Activated CD8-positive, alpha-beta memory T cell treated with anti-CD3 and anti-CD28 coated beads, Interleukin-2, amount 50 U/mL, for 4 hours (primary cell): ENCODE measurements around the gene SCGB1D2.

Source experiments
- DNase-seq: peaks from one replicate; pipeline ENCODE4 v3.0.0-alpha.2; 2020

SCGB1D2 gene

DNA sequence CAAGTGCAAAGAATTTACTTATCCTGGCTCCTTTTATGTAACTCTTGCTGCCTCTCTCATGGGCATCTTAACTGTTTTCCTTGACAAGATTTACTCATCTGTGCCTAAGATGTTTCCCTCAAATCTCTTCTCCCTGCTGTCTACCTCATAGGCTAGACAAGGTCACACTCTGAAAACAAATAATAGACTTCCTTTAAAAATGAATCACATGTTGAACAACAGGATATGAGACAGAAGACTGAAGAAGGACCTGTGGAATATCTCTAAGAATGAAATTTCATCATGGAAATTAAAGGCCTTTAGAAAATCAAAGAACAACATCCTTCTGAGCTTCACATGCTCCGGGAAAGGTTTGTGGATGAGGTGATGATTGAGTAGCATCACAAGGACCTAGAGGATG lies 22.0 kb downstream of the SCGB1D2 start:
- no peak for DNase-seq

DNA sequence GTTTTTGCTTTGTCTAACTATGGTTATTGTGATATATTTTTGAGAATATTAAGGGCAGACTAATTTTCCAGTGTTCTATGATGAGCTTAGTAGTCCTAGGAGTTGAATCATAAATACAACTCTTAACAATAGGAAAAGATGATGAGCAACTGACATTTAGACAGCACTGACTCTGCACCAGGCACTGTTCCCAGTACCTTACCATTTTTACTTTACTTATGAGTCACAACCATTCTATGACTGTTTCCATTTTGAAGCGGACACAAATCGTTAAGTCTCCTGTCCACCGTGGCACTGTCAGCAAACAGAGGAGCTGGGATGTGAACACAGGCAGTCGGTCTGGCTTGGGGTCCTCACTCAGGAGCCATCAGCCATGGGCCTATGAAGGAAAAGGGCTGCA lies 24.5 kb downstream of the SCGB1D2 start:
- no peak for DNase-seq

GRCh38 chr11:62267050-62267449 lies 25.0 kb downstream of the SCGB1D2 start:
- no peak for DNase-seq

DNA sequence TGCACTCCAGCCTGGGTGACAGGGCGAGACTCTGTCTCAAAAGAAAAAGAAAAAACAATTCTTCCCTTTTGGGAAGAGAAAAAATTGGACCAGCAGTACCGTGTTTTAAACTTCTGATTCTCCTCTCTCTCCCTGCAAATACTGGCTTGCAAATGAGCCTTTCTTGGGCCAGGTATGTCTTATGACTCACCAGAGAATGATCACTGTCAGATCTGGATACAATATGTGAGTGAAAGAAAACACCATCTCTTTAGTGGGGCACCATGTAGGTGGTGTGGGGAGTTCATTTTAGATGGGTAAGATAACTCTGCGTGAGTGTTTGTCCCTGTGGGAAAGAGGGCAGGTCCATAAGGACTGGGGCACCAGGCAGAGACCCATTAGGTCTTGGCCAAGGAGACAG lies 25.5 kb downstream of the SCGB1D2 start:
- no peak for DNase-seq

GRCh38 chr11:62269654-62270278 lies 27.7 kb downstream of the SCGB1D2 start, which contains the start of gene SCGB2A2:
Gene SCGB2A2 (plus strand): TSS chr11:62270158. CDS start chr11:62270217, 59 bp downstream.
- no peak for DNase-seq

DNA sequence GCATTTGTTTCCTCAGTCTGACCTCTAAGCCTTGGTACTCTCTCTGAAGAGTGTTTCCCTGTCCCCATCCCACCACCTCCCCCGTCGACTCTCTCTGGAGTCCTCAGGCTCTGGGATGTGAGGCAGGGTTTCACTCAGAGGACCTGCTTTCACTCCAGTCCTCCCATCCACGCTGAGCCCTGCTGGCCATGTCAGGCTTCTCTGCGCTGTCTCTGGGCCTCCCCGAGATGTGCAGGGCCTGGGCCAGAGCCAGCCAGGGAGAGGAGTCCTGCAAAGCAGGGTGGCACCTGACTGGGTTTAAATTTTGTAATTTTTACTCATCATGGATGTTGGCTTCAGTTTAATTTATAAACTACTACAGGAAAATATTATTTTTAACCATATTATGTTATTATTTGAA lies 31.2 kb downstream of the SCGB1D2 start:
- no peak for DNase-seq

DNA sequence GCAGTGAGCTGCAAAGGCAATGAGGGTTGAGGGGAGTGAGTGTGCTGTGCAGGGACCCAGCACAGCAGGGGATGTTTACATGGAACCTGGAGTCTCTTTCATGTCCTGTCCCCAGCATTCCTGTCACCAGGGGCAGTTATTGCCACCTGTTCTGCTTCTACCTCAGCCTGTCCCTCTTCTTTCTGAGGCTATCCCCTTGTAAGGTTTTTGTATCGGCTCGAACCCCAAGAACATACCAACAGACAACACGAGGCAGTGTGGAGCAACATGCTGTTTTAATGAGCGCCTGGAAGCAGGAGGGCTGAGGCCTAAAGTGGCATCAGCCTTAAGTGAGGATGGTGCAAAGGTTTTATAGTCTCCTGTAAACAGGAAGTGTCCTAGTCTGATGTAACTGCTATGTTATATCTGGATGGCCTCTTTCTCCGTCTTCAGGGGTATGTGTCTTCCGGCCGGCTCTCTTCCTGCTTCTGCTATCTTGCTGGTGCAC lies 31.8 kb downstream of the SCGB1D2 start:
- DNase-seq: no peak

GRCh38 chr11:62280452-62280851 lies 38.4 kb downstream of the SCGB1D2 start:
- DNase-seq: no peak
